Type B pancreatic cell (in vitro differentiated cells): ENCODE measurements around the gene CYS1. TPM values are rescaled to one million over a fixed set of nuclear protein-coding genes. Genes with fewer than 3 reads are reported as not detected.

Experiments
- DNase-seq: peaks from one replicate; pipeline ENCODE4 v3.0.0; 2021; ENCODE audit warnings: mixed read lengths; ENCODE audit not compliant: unreplicated experiment; ENCODE audit errors: extremely low spot score
- H3K27ac Mint-ChIP-seq: 2 replicates; pipeline ENCODE4 v1.8.0; 2021; ENCODE audit warnings: mild to moderate bottlenecking, mixed read lengths
- H3K27me3 Mint-ChIP-seq: 2 replicates; pipeline ENCODE4 v1.8.0; 2021; ENCODE audit warnings: mixed read lengths
- H3K36me3 Mint-ChIP-seq: 2 replicates; pipeline ENCODE4 v1.8.0; 2021; ENCODE audit warnings: mixed read lengths
- H3K4me1 Mint-ChIP-seq: one replicate; pipeline ENCODE4 v1.8.0; 2021; ENCODE audit warnings: mixed read lengths; ENCODE audit not compliant: unreplicated experiment
- H3K4me3 Mint-ChIP-seq: 2 replicates; pipeline ENCODE4 v1.8.0; 2021; ENCODE audit warnings: mild to moderate bottlenecking, mixed read lengths
- H3K9me3 Mint-ChIP-seq: 2 replicates; pipeline ENCODE4 v1.8.0; 2021; ENCODE audit warnings: mixed read lengths
- total RNA-seq: library from RNA; stranded (reverse); gene quantifications from 2 replicates; pipeline ENCODE4 v1.2.1, GENCODE V29; 2021; ENCODE audit warnings: low replicate concordance
- TF ChIP-seq, protein P1 (sequence below): fragments of 200-600 bp; sonication (generic); conservative IDR thresholded peaks from 2 replicates; pipeline ENCODE4 v1.5.0; 2021; ENCODE audit warnings: antibody characterized with exemption, mild to moderate bottlenecking

Gene CYS1
- total RNA-seq, 1 donor from 2014 or later: 0.94 TPM

GRCh38 chr2:10048501-10049171 is 31.6 kb downstream of the CYS1 start:
- peak overlapping the region; percentile 59 for H3K27ac Mint-ChIP-seq
- peaks cover 19% of the 10 kb centered on the region for H3K4me1 Mint-ChIP-seq
- H3K36me3 Mint-ChIP-seq: peaks cover 20% of the 10 kb centered on the region
- no peaks in the 10 kb centered on the region for H3K27me3 Mint-ChIP-seq
- TF ChIP-seq, protein P1, sequence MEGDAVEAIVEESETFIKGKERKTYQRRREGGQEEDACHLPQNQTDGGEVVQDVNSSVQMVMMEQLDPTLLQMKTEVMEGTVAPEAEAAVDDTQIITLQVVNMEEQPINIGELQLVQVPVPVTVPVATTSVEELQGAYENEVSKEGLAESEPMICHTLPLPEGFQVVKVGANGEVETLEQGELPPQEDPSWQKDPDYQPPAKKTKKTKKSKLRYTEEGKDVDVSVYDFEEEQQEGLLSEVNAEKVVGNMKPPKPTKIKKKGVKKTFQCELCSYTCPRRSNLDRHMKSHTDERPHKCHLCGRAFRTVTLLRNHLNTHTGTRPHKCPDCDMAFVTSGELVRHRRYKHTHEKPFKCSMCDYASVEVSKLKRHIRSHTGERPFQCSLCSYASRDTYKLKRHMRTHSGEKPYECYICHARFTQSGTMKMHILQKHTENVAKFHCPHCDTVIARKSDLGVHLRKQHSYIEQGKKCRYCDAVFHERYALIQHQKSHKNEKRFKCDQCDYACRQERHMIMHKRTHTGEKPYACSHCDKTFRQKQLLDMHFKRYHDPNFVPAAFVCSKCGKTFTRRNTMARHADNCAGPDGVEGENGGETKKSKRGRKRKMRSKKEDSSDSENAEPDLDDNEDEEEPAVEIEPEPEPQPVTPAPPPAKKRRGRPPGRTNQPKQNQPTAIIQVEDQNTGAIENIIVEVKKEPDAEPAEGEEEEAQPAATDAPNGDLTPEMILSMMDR: peak; percentile 86
- no peak overlapping the region for H3K4me3 Mint-ChIP-seq
- no peak for DNase-seq
- no peaks in the 10 kb centered on the region for H3K9me3 Mint-ChIP-seq

DNA sequence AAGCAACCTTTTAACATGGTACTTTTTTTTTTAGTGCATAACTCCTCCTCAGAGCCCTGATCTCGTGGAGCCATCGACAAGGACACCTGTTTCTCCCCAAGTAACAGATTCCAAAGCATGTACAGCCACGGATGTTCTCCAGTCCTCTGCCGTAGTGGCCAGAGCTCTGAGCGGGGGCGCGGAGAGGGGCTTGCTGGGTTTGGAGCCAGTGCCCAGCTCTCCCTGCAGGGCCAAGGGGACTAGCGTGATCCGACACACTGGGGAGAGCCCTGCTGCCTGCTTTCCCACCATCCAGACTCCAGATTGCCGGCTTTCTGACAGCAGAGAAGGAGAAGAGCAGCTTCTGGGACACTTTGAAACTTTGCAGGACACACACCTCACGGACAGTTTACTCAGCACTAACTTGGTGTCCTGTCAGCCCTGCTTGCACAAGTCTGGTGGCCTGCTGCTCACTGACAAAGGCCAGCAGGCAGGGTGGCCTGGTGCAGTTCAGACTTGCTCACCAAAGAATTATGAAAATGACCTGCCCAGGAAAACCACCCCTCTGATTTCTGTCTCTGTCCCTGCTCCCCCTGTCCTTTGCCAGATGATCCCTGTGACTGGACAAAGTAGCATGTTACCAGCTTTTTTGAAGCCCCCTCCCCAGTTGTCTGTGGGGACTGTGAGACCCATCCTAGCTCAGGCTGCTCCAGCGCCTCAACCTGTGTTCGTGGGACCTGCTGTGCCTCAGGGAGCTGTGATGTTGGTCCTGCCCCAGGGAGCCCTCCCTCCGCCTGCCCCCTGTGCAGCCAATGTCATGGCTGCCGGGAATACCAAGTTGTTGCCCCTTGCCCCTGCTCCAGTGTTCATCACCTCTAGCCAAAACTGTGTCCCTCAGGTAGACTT is 32.4 kb downstream of the CYS1 start:
- DNase-seq: no peak
- H3K27me3 Mint-ChIP-seq: peaks cover under 1% of the 10 kb centered on the region
- no peak overlapping the region for H3K4me3 Mint-ChIP-seq
- peaks cover 19% of the 10 kb centered on the region for H3K4me1 Mint-ChIP-seq
- H3K27ac Mint-ChIP-seq: peak overlapping the region; percentile 59
- TF ChIP-seq, protein P1: no peak
- peaks cover 13% of the 10 kb centered on the region for H3K36me3 Mint-ChIP-seq
- no peaks in the 10 kb centered on the region for H3K9me3 Mint-ChIP-seq

DNA sequence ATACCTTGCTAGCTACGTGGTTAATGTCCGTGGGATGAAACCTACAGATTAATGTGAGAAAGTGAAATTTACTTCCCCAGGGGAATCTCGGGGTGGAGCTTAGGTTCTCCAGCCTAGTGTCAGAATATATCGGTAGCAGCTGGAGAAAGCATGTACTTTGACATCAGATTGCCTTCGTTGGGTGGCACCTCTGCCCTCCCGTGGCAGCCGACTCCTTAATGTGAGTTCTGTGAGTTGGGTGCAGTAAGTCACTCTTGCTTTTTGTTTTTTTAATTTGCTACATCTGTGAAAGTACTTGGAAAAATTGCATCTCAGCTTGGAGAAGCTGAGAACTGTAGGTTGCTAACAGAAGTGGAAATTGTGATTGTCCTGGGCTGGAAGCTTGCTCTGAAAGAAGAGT is 33.3 kb downstream of the CYS1 start:
- TF ChIP-seq, protein P1: no peak
- peak overlapping the region; percentile 81 for H3K27ac Mint-ChIP-seq
- no peaks in the 10 kb centered on the region for H3K9me3 Mint-ChIP-seq

DNA sequence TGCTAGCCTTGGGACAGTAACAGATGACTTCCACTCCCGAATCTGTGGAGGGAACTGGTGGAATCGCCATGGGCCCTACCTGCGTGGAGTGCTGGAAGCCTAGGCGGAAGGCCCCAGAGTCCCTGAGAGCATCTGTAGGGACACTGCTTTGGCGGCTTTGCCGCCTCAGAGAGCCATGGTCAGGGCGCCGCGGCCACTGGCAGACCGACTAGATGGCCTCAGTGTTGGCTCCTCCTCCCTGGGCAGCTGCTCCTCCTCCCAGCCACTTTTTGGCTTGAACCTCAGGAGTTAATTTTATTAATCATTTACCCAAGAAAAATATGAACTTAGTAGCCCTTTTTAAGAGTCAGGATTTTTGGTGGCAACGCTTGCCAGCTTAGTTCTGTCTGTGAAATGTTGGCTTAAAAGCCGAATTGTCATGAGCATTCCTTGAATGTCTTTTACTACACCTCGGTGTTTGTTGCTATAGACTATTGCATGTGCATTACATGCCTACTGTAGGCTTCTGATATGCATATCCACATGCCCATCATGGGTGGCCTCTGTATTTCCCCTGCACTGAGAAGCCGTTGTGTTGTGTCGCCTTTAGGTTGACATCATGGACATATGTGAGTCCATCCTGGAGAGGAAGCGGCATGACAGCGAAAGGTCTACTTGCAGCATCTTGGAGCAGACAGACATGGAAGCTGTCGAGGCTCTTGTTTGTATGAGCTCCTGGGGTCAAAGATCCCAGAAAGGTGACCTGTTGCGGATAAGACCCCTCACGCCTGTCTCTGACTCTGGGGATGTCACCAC is 34.5 kb downstream of the CYS1 start:
- TF ChIP-seq, protein P1: no peak
- Mint-ChIP-seq H3K27ac (peak overlapping the region; percentile 81), H3K27me3 (peaks cover 7% of the 10 kb centered on the region), H3K9me3 (no peaks in the 10 kb centered on the region), H3K36me3 (peaks cover 9% of the 10 kb centered on the region), H3K4me1 (peaks cover 28% of the 10 kb centered on the region), H3K4me3 (peak overlapping the region; percentile 68)
- no peak for DNase-seq

More for the DNA sequence above, 33.3 kb downstream of the CYS1 start:
- Mint-ChIP-seq H3K4me3 (no peak overlapping the region), H3K27me3 (peaks cover 3% of the 10 kb centered on the region), H3K36me3 (peaks cover 9% of the 10 kb centered on the region), H3K4me1 (peaks cover 26% of the 10 kb centered on the region)
- no peak for DNase-seq

DNA sequence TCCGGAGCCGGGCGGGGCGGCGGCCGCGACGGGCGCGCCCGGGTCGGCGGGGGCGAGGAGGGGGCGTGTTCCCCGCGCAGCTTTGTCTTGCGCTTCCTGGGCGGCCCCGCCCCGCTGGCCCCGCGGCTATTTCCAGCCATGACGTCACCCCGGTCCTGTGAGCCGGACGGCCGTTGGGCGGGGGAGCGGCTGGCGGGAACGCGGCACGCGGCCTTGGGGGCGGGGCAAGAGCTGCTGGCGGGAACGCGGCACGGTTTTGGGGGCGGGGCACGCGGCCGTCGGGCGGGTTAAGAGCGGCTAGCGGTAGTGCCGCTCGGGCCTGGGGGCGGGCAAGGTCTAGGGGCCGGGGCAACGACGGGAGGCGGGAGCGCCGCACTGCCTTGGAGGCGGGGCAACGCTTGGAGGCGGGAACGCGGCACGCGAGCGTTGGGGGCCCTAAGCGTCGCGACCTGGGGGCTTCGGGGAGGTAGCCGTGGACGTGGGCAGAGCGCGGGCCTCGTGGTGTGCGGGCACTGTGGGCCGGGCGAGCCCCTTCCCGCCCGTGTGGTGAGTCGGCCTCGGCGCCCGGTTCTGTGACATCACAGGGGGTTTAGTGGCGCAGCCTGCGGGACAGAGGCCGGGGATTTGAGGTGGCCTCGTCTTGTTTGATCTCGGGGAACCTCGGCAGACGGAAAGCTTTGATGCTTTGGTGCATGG is 36.2 kb downstream of the CYS1 start:
- DNase-seq: peak; percentile 97
- peaks cover 33% of the 10 kb centered on the region for H3K4me1 Mint-ChIP-seq
- no peaks in the 10 kb centered on the region for H3K9me3 Mint-ChIP-seq
- peaks cover 8% of the 10 kb centered on the region for H3K36me3 Mint-ChIP-seq
- H3K4me3 Mint-ChIP-seq: peak overlapping the region; percentile 60
- TF ChIP-seq, protein P1: no peak
- H3K27ac Mint-ChIP-seq: peak overlapping the region; percentile 56
- H3K27me3 Mint-ChIP-seq: peaks cover 15% of the 10 kb centered on the region
